Breast epithelium (tissue), 3 donors: Measurements from ENCODE around the gene PARP4.
"Not testable (repeated sequence)": the region's sequence is repeated elsewhere in the genome, so short reads cannot be mapped to it uniquely, and the experiment has no call there.

Experiments
- CTCF ChIP-seq, 3 donors: fragments of 450-650 bp; IDR thresholded peaks; one replicate each; pipeline ENCODE4 v1.5.1; 2016 to 2017; ENCODE audit warnings: antibody characterized with exemption in 3 of 3, mild to moderate bottlenecking in 3 of 3, moderate library complexity in 3 of 3
- POLR2A ChIP-seq: fragments of 450-650 bp; IDR thresholded peaks from one replicate; pipeline ENCODE4 v1.6.1; 2016; ENCODE audit warnings: antibody characterized with exemption, mild to moderate bottlenecking, moderate library complexity
- POLR2AphosphoS5 ChIP-seq, 3 donors: sonication (generic); formaldehyde crosslinking; IDR thresholded peaks; one replicate each; pipeline ENCODE4 v1.6.1; 2017; ENCODE audit warnings: antibody characterized with exemption in 3 of 3

GRCh38 chr13:24553892-24554291 is 41.3 kb upstream of the PARP4 start:
- TF ChIP-seq CTCF (IDR thresholded peaks at IDR 0.05); POLR2AphosphoS5 (IDR thresholded peaks at IDR 0.05); POLR2A: not testable (repeated sequence)
